ENCODE data around the gene CAMSAP1.

CAMSAP1 gene

DNA sequence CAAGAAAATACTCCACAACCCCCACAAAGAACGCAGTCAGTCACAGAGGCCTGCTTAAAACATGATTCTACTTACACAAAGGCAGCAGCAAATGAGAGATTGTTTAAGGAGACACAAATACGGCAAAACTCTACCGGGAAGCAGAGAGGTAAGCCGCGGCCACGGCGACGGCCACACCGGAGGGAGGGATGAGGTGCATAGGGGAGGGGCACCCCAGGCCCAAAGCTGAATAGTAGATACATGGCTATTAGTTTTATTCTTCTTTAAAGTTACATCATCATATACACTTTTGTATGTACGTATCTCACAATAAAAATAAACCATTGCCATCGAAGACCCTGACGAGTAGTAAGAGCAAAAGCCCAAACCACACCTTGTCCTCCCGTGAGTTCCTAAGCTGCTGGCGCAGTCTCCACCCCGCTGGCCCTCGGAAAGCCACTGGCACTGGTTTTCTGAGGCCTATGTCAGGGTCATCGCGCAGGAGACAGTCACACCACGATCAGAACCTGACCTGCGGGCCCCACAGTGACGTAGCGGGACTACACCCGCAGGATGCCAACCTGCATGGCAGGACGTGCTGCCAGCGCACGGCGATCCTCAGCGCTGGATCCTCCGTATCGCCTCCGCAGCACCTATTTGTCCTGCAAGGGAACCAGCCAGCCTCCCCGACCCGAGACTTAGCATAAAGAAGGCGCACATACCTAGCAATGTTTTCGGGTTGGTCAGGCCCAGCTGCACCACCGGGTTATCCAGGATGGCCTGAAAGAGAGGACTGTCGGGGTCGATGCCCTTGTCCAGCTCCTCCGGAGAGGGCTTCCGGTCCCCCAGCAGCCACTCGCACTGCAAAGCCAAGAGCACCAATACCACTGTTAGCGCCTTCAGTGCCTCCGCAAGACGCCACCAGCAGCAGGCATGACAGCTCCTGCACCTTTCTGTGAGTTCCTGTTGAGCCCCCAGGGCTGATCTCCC, 30.5 kb upstream of the CAMSAP1 start:
- DNase-seq: no peak

- DNase-seq: no peak
Observed at GRCh38 chr9:135933114-135933513, 25.8 kb upstream of the CAMSAP1 start.

DNA sequence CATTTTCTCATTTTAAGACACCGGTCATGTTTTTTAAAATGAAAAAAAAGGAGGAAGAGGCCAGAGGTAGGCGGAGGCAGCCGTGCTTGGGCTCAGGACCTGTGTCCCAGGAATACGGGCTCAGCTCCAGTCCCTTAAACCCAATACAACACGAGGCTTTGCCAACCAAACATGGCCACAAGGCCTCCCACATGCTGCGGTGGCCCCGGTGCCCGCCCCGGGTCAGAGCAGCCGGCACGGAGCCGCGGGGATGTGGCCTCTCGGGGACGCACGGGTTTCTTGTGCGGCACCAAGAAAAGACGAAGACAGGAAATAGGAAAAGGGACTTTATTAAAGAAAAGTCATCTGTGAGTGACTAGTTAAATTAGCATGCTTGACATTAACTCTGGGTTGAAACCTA, 25.3 kb upstream of the CAMSAP1 start:
- DNase-seq: no peak

DNA sequence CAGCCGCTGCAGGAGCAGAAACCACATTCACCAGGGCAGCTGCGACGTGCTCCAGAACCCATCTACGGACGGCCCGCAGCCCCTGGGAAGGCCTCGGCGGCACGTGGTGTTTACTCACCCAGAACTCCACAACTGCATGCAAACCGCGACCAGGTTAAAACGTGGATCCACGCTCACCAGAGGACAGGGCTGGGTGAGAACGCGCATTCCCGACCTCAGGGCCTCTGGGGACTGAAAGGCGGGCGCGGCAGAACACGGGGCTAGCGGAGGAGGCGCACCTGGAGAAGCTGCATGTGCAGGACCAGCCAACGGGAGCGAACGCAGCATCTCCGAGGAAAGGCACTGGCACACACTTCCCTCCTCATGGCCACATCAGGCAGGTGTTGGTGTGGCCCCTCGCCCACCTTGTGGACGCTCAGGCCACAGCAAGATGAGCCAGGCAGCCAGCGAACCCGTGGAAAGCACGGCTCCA, 24.0 kb upstream of the CAMSAP1 start:
- DNase-seq: no peak

GRCh38 chr9:135930446-135931345, 23.4 kb upstream of the CAMSAP1 start:
- DNase-seq: no peak

DNA sequence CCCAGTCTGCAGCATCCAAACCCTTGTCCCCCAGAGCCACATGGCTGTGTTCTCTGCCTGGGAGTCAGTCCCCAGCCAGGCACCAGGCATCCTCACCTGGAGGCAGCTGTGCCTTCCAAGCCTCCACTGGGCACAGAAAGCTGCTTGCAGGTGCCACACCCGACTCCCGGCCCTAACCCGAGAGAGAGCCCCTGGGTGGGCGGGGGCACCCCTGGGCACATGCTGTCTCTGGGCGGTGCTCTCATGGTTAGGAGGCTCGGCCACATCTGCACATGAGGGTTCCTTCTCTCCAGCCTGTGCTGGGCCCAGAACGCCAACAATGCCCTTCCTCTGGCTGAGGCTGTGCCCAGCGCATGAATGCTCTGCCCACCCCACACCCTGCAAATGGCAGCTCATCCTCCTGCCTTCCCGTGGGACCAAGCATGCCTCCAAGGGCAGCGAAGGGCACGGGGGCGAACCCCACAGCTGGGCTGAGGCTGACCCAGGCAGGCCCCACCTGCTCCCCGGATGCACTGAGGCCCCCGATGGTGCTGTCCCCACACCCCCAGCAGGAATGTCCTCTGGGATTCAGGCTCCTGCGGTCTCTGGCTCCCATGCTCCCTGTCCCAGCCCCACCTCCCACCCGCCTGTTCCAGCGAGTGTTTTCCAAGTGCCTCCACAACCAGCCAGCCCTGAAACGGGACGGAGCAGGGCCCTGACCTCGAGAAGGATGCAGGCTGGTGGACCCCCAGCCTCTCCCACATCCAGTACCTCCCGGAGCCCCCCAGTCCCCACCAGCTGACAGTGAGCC, 22.5 kb upstream of the CAMSAP1 start:
- DNase-seq: no peak

GRCh38 chr9:135928731-135929655, 21.6 kb upstream of the CAMSAP1 start:
- DNase-seq: no peak

- DNase-seq: no peak
Observed at GRCh38 chr9:135928074-135928730, 20.9 kb upstream of the CAMSAP1 start.

DNA sequence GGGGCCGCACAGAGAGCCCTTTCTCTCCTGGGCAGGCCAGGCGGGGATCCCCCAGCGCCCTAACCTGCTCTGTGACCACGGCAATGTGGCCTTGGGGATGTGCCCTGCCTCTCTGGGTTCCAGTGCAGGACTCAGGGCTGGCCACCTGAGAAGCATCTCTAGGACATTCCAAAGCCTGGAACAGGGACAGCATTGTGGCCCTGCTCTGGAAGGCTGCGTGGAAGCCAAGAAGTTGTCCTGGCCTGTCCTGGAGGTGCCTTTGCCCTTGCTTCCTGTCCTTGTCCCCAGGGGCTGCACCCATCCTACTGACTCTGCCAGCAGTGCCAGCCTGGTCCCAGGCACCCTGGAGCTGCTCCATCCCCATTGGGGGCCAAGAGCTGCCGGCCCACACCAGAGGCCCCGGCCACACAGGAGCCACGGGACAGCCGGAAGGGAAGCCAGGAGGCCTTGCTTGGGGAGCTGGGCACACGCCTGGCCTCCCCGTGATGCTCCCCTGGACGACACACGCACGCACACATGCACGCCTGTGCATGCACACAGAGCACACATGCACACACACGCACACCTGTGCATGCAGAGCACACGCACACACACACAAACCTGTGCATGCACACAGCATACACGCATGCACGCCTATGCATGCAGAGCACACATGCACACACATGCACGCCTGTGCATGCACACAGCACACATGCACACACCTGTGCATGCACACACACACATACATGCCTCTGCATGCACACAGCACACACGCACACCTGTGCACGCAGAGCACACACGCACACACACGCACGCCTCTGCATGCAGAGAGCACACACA, 20.1 kb upstream of the CAMSAP1 start:
- DNase-seq: no peak

DNA sequence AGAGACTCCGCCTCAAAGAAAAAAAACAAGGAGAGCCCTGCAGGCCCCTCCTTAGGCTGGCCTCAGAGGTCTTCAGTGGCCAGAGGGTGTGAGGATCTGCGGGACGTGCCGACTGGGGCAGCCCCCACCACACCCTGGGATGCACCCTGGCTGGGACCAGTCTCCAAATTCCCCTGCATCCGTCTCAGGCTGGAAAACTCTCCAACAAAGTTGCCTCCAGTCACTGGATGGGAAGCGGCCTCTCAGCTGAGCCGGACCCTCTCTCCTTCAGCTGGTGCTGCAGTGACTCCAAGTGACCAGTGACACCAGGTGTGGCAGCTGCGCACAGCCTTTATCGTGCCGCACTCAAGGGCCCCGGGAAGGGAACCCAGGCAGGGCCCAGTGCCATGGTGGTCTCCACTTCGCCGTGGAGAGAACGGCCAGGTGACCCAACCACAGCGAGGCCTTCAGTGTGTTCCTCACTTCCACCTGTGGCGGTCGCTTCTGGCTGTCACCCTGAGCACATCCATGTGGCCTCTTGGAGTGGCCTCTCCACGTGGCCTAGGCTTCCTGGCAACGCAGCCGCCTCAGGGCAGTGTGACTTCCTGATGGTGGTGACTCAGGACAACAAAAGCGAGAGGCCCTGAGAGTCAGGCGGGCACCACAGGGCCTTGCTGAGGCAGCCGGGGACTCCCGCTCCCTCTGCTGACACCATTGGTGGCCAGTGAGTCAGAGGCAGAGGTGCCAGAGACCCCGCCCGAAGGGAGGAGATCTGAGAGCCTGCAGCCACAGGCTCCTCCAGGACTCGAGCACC, 19.3 kb upstream of the CAMSAP1 start:
- DNase-seq: peak; percentile 62

GRCh38 chr9:135925496-135926133, 18.3 kb upstream of the CAMSAP1 start:
- no peak for DNase-seq

DNA sequence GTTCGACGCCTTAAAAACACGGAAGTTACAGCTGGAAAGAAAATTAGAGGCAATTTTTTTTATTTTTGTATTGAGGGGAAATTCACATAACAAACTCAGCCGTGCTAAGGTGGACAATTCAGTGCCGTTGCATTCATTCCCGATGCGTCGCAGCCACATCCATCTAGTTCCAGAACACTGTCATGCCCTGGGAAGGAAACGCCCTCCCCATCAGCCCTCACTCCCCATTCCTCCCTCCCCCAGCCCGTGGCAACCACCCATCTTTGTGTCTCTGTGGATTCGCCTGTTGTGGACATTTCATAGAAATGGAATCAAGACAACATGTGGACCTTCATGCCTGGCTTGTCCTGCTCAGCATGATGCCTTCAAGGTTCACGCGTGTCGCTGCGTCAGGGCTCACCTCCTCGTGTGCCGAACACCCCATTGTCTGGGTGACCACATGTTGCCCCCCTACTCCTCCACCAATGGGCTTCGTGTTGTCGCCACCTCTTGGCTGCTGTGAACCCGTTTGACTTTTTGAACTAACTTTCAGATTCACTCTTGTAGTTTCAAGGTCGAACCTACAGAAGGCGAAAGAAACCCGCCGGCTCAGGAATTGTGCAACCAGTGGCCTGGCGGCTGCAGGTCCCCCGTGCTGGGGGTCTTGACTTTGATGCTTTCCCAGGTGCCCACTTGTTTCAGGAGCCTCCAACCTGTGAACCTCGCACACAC, 17.4 kb upstream of the CAMSAP1 start:
- no peak for DNase-seq

- DNase-seq: no peak
Observed at GRCh38 chr9:135923508-135923907, 16.2 kb upstream of the CAMSAP1 start.

GRCh38 chr9:135921749-135922310, 14.5 kb upstream of the CAMSAP1 start:
- no peak for DNase-seq

GRCh38 chr9:135920973-135921585, 13.7 kb upstream of the CAMSAP1 start:
- no peak for DNase-seq

- no peak for DNase-seq
Observed at GRCh38 chr9:135920256-135920930, 13.0 kb upstream of the CAMSAP1 start.
